Myocyte (in vitro differentiated cells): ENCODE measurements around the gene SPATS1. TPM values are rescaled to one million over a fixed set of nuclear protein-coding genes. Genes with fewer than 3 reads are reported as not detected.

Experiments used
- DNase-seq: peaks from one replicate; pipeline ENCODE4 v3.0.0-alpha.2; 2012; ENCODE audit warnings: low read depth
- total RNA-seq: library from RNA; depleted of rRNA; stranded (reverse); fragments of >200 nt; gene quantifications from 2 replicates; pipeline ENCODE4 v1.2.3, GENCODE V29; 2014

SPATS1 gene
- total RNA-seq, 1 donor from 2014 or later, result not detected

DNA sequence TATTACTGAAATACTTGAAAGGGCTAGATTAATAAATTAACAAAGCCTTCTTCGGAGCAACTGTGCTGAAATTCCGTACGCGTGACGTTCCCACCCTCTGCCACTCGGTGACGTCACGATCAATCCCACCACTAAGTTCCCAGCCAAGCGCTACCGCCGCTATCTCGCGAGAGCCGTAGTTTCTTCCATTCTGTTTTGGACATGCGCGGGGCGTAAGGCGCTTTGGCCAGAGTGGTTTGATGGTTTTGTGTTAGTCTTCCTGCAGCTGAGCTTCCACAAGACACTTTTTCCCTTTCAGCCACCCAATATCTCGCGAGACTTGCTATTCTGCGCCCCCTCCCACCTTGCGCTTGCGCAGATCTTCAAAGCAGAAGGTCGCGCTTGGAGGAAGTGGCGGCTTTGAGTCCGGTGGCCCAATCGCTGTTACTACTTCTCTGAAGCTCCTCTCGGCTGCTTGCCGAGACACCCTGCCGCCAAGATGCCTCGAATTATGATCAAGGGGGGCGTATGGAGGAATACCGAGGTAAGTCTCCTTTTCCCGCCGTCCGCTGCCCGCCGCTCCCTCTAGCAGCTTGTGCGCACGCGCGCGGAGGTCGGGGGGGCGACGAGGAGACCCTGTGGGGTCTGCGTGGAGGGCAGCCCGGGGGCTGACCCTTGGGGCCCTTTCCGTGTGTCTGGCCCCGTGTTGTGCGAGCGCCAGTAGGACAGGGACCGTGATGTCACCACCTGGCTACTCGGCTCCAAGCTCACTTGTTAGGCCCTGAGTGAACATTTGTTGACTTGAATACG is 45.1 kb downstream of the SPATS1 start, which contains the start of gene CDC5L:
TSS of gene CDC5L (plus strand) at position 361 of the 789 bp plus-strand sequence. CDS start at position 479, 118 bp downstream.
- DNase-seq, result peak; percentile 99

DNA sequence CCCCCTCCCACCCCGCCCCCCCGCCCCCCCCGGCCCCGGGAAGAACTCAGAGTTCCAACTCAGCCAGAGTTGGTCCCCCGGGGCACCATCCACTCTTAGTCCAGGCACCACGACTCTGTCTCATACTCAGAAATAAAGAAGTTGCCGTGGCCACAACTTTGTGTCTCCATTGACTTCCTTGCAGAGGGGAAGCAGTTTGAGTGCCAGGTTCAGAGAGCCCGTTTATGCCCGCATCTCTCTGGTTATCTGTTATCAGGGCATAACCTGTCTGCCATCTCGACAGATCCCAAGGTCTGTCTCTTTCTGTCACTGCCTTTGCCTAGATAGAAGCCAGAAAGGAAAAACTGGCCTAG is 45.7 kb downstream of the SPATS1 start:
- DNase-seq, result no peak

DNA sequence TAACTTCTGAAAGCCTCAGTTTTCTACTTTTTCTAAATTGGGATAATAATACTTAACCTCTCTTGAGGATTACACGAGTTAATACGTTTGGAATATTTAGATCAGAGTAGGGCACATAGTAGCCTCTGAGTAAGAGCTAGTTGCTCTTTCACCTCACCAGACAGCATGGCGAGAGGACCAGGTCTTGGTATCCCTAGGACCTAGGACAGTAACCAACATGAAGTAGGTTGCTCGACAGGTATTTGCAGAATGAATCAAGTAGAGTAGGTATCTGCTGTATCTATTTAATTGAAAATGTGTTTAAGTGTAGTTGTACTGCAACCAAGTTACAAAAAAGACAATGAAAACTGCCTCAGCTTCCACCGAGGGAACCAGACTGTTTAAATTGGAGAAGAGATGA is 46.4 kb downstream of the SPATS1 start:
- DNase-seq, result no peak

DNA sequence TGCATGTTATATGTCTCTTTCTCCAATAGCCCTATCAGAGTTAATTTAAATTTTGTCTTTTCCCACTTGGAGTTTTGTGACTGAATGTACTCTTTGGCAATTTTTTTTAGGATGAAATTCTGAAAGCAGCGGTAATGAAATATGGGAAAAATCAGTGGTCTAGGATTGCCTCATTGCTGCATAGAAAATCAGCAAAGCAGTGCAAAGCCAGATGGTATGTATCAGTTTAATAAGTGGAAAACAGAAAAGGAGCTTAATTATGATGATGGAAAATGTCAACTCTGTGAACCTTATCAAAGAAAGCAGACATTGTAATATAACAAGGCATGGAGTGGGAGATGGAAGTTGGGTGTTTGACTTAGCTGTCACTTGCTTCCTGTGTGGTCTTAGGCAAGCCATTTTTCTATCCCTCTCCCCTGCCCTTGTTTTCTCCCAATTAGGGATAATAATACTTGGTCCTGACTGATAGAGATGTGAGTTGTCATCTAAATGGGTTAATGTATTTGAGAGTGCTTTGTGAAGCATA is 47.8 kb downstream of the SPATS1 start:
- no peak for DNase-seq

Other genes with a start within 250 kb of the SPATS1 start
- gene MRPL14, start 215.2 kb upstream of the SPATS1 start, total RNA-seq, result 66.6 and 68.6 TPM in 2 replicates
- 45.2 and 46.7 TPM in 2 replicates for gene TMEM63B, start 215.1 kb upstream of the SPATS1 start, total RNA-seq
- 0.31 and 1.0 TPM in 2 replicates for gene CAPN11, start 183.8 kb upstream of the SPATS1 start, total RNA-seq
- gene MYMX, start 125.7 kb upstream of the SPATS1 start, total RNA-seq, result 109 and 219 TPM in 2 replicates
- gene SLC29A1, start 119.1 kb upstream of the SPATS1 start, total RNA-seq, result 159 and 244 TPM in 2 replicates
- gene HSP90AB1, start 95.5 kb upstream of the SPATS1 start, total RNA-seq, result 1,588 and 1,639 TPM in 2 replicates
- 51.4 and 55.6 TPM in 2 replicates for gene SLC35B2, start 85.1 kb upstream of the SPATS1 start, total RNA-seq
- 7.8 and 12.8 TPM in 2 replicates for gene NFKBIE, start 77.1 kb upstream of the SPATS1 start, total RNA-seq
- not detected in 2 replicates for gene TMEM151B, start 72.2 kb upstream of the SPATS1 start, total RNA-seq
- gene AARS2, start 29.3 kb upstream of the SPATS1 start, total RNA-seq, result 6.1 and 6.8 TPM in 2 replicates
- gene CDC5L, start 45.1 kb downstream of the SPATS1 start, total RNA-seq, result 23.0 and 23.6 TPM in 2 replicates